GM18907 (cell line): ENCODE data around the gene RBM4.
A peak's percentile ranks its signal among the peaks of the same experiment; 100 is the strongest.
"Not testable (repeated sequence)": the region's sequence is repeated elsewhere in the genome, so short reads cannot be mapped to it uniquely, and the experiment has no call there.

ENCODE experiments used
- ATAC-seq: cut with Tn5 transposase; IDR thresholded peaks from one replicate; pipeline ENCODE4 v1.9.1; 2021; ENCODE audit warnings: mild to moderate bottlenecking, moderate library complexity; ENCODE audit not compliant: unreplicated experiment

RBM4 gene

GRCh38 chr11:66638177-66639065 lies at the start of gene RBM4:
Gene RBM4 (plus strand): TSS chr11:66638703. CDS start chr11:66639712, 1,009 bp downstream.
- ATAC-seq: peak; percentile 95

- not testable (repeated sequence) for ATAC-seq
Measured at GRCh38 chr11:66589315-66589714, 49.2 kb upstream of the RBM4 start.

GRCh38 chr11:66589996-66590675 lies 48.4 kb upstream of the RBM4 start:
- ATAC-seq: no peak

GRCh38 chr11:66591175-66591574 lies 47.3 kb upstream of the RBM4 start:
- ATAC-seq: no peak

GRCh38 chr11:66592457-66593302 lies 45.8 kb upstream of the RBM4 start, which contains the start of the genes CCDC87 and CCS:
Gene CCDC87 (minus strand): TSS chr11:66593063. CDS start chr11:66593015, 48 bp downstream.
Gene CCS (plus strand): TSS chr11:66593185. CDS start chr11:66593262, 77 bp downstream.
- ATAC-seq: peak; percentile 81

- peak; percentile 22 for ATAC-seq
Measured at GRCh38 chr11:66593303-66593635, 45.2 kb upstream of the RBM4 start.

GRCh38 chr11:66593650-66594049 lies 44.9 kb upstream of the RBM4 start:
- ATAC-seq: no peak

GRCh38 chr11:66595245-66595904 lies 43.1 kb upstream of the RBM4 start:
- no peak for ATAC-seq

- no peak for ATAC-seq
Measured at GRCh38 chr11:66598993-66599392, 39.5 kb upstream of the RBM4 start.

GRCh38 chr11:66600219-66600618 lies 38.3 kb upstream of the RBM4 start:
- no peak for ATAC-seq

- no peak for ATAC-seq
Measured at GRCh38 chr11:66600631-66601233, 37.8 kb upstream of the RBM4 start.

GRCh38 chr11:66603072-66603471 lies 35.4 kb upstream of the RBM4 start:
- no peak for ATAC-seq

GRCh38 chr11:66604155-66604554 lies 34.3 kb upstream of the RBM4 start:
- no peak for ATAC-seq

- ATAC-seq: not testable (repeated sequence)
Measured at GRCh38 chr11:66606608-66607007, 31.9 kb upstream of the RBM4 start.

GRCh38 chr11:66607126-66607834 lies 31.2 kb upstream of the RBM4 start:
- no peak for ATAC-seq

GRCh38 chr11:66609721-66610617 lies 28.5 kb upstream of the RBM4 start:
- ATAC-seq: no peak

GRCh38 chr11:66612458-66612857 lies 26.0 kb upstream of the RBM4 start:
- no peak for ATAC-seq

GRCh38 chr11:66614073-66614472 lies 24.4 kb upstream of the RBM4 start:
- no peak for ATAC-seq
